IMR-90 (cell line): ENCODE data around the gene CPNE4.

ENCODE experiments used
- BHLHE40 ChIP-seq: fragments of 150-350 bp; IDR thresholded peaks from 2 replicates; pipeline ENCODE4 v1.6.1; 2016; ENCODE audit warnings: mild to moderate bottlenecking, low read depth, low read length
- CEBPB ChIP-seq: IDR thresholded peaks from 2 replicates; pipeline ENCODE4 v1.6.1; 2012; ENCODE audit warnings: low read depth, low read length, improper control_type of control experiment
- CHD1 ChIP-seq: IDR thresholded peaks from 2 replicates; pipeline ENCODE4 v1.6.1; 2012; ENCODE audit warnings: low read depth, low read length, improper control_type of control experiment
- CTCF ChIP-seq: conservative IDR thresholded peaks from 2 replicates; pipeline ENCODE4 v1.5.1; 2012; ENCODE audit warnings: mild to moderate bottlenecking, low read depth, low read length, improper control_type of control experiment
- ELK1 ChIP-seq: fragments of 150-350 bp; IDR thresholded peaks from 2 replicates; pipeline ENCODE4 v1.6.1; 2016; ENCODE audit warnings: low read depth, mild to moderate bottlenecking, low read length, moderate library complexity, borderline replicate concordance
- MAFK ChIP-seq: IDR thresholded peaks from 2 replicates; pipeline ENCODE4 v1.6.1; 2012; ENCODE audit warnings: low read depth, low read length, improper control_type of control experiment
- MXI1 ChIP-seq: IDR thresholded peaks from 2 replicates; pipeline ENCODE4 v1.6.1; 2012; ENCODE audit warnings: low read depth, mild to moderate bottlenecking, low read length, moderate library complexity, borderline replicate concordance
- POLR2A ChIP-seq: IDR thresholded peaks from 2 replicates; pipeline ENCODE4 v1.6.1; 2012; ENCODE audit warnings: mild to moderate bottlenecking, low read depth, low read length
- RAD21 ChIP-seq: IDR thresholded peaks from 2 replicates; pipeline ENCODE4 v1.6.1; 2012; ENCODE audit warnings: low read length, improper control_type of control experiment
- RCOR1 ChIP-seq: IDR thresholded peaks from 2 replicates; pipeline ENCODE4 v1.6.1; 2012; ENCODE audit warnings: mild to moderate bottlenecking, low read length, improper control_type of control experiment; ENCODE audit not compliant: insufficient replicate concordance
- RFX5 ChIP-seq: IDR thresholded peaks from 2 replicates; pipeline ENCODE4 v1.8.0; 2012; ENCODE audit warnings: low read depth, mild to moderate bottlenecking, low read length, moderate library complexity

DNA sequence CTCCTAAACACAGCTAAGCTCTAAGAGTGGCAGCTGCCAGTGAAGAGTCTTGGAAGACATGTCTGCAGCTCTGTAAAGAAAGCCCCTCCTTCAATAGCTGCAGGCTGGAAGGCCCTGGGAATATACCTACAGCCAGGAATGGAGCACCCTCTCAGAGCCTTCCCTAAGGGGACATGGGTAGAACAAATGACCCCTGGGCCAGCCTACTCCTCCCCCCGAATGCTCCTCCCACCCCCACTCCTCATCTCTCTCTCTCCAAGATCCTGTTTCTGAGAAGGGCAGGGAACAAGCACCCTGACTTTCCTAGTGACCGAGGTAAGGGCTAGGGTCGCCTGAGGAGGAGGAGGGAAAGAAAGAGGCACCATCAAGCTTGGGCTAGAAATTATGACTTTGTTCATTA is 20.7 kb downstream of the CPNE4 start:
- TF ChIP-seq CTCF, result no peak
- TF ChIP-seq CEBPB, result no peak
- no peak for TF ChIP-seq POLR2A
- TF ChIP-seq RAD21, result no peak
- TF ChIP-seq RFX5, result no peak
- no peak for TF ChIP-seq RCOR1
- TF ChIP-seq ELK1, result no peak
- TF ChIP-seq BHLHE40, result no peak
- no peak for TF ChIP-seq CHD1
- no peak for TF ChIP-seq MXI1
- no peak for TF ChIP-seq MAFK
